Kidney (tissue), 14 donors: ENCODE data around the gene AMH. TPM values are rescaled to one million over a fixed set of nuclear protein-coding genes. Genes with fewer than 3 reads are reported as not detected.
A peak's percentile ranks its signal among the peaks of the same experiment; 100 is the strongest.

ENCODE experiments used
- DNase-seq, 5 donors: peaks; one replicate each; pipeline ENCODE4 v3.0.0-alpha.2; 2013 to 2020
- FAIRE-seq: peaks from 2 replicates; lab custom pipeline; 2012; peaks lifted over from hg19 to GRCh38; lab: Jason Lieb, UNC
- H3K27ac ChIP-seq, 2 donors: one replicate each; pipeline ENCODE4 v1.7.0; 2013; ENCODE audit warnings: low read depth in 2 of 2, low read length in 2 of 2, inconsistent platforms in 1 of 2
- H3K27me3 ChIP-seq: one replicate; pipeline ENCODE4 v1.7.1; 2013; ENCODE audit warnings: low read length, inconsistent platforms; ENCODE audit not compliant: control insufficient read depth, insufficient read depth
- H3K36me3 ChIP-seq, 3 donors: one replicate each; pipeline versions ENCODE4 v1.7.0 to v1.7.1; 2013; ENCODE audit warnings: low read length in 3 of 3, control low read depth in 1 of 3, inconsistent platforms in 1 of 3; ENCODE audit not compliant: insufficient read depth in 3 of 3, control insufficient read depth in 2 of 3
- H3K4me1 ChIP-seq, 3 donors: one replicate each; pipeline versions ENCODE4 v1.7.0 to v1.7.1; 2013; ENCODE audit warnings: low read length in 3 of 3, inconsistent platforms in 1 of 3, low read depth in 1 of 3; ENCODE audit not compliant: control insufficient read depth in 2 of 3, insufficient read depth in 2 of 3
- H3K4me3 ChIP-seq, 3 donors: one replicate each; pipeline versions ENCODE4 v1.7.0 to v1.8.1; 2013; ENCODE audit warnings: low read length in 3 of 3, control low read depth in 1 of 3, inconsistent platforms in 1 of 3
- H3K9ac ChIP-seq, 3 donors: one replicate each; pipeline versions ENCODE4 v1.7.0 to v1.7.1; 2013; ENCODE audit warnings: low read length in 3 of 3, control low read depth in 1 of 3, inconsistent platforms in 1 of 3
- H3K9me3 ChIP-seq, 3 donors: one replicate each; pipeline versions ENCODE4 v1.7.0 to v1.7.1; 2013; ENCODE audit warnings: low read length in 3 of 3, control low read depth in 1 of 3, inconsistent platforms in 1 of 3; ENCODE audit not compliant: control insufficient read depth in 2 of 3, insufficient read depth in 1 of 3
- intact Hi-C: fragments of 100-400 bp; cut with DNase I; formaldehyde crosslinking; loops from one replicate; pipeline ENCODE4 v1.11.1; 2022
- polyA plus RNA-seq: library from polyadenylated mRNA; stranded (reverse); fragments of 350-450 nt; fragmentation: Illumina TruSeq; extraction: RNeasy Lipid Tissue Mini Kit (QIAGEN cat#74804); gene quantifications from one replicate; pipeline ENCODE4 v1.2.3, GENCODE V29; 2014; ENCODE audit warnings: low read depth, low replicate concordance; ENCODE audit not compliant: insufficient read depth
- total RNA-seq: library from RNA; stranded (reverse); fragmentation: NEBNext Ultra II Directional; extraction: Animal tissue kit (Norgen Biotek cat#: 25700); gene quantifications from one replicate; pipeline ENCODE4 v1.2.1, GENCODE V29; 2021
- TF ChIP-seq, protein P1 (sequence below): IDR thresholded peaks from 3 replicates; pipeline ENCODE4 v1.5.1; 2012; ENCODE audit warnings: mild to moderate bottlenecking, moderate library complexity, borderline replicate concordance; ENCODE audit not compliant: insufficient read depth; ENCODE audit errors: extremely low read depth
- donor health status: control.
- donor health status: control.
- donor health status: control.
- donor health status: control.
- donor health status: control.
- donor health status: DM: yes; HTN: yes; CAD: no.
- donor health status: Normal renal cell carcinoma (clear cell type).

The AMH gene
- total and polyA plus RNA-seq, 2 donors from 2014 or later: 0.60 to 1.0 TPM

DNA sequence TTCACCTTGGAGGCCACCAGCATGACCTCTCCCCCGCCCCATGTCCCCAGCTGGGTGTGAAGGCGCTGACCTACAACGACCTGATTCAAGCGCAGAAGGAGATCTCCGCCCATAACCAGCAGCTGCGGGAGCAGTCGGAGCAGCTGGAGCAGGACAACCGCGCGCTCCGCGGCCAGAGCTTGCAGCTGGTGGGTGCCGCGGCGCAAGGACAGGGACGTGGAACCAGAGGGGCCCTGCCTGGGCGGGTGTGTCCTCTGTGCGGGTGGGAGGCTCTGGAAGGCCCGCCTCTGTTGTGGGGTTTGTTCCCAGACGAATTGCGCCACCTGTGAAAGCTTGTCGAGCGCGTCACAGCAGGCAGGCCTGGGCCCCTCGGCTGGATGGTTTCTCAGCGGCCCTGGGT, 35.3 kb upstream of the AMH start:
- H3K27ac ChIP-seq: no peak overlapping the region

DNA sequence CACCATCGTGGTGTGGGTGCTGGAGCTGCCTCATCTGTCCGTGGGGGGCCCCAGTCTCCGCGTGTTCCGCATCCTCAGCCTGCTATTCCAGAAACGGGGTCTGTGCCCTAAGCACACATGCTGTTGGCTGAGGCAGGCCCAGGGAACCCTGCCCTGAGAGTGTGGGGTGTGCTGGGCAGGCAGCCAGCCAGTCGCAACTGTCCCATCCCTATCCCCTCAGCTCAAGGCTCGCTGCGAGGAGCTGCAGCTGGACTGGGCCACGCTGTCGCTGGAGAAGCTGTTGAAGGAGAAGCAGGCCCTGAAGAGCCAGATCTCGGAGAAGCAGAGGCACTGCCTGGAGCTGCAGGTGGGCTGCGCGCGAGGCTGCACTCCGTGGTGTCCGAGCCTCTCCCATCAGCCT, 34.9 kb upstream of the AMH start:
- Histone ChIP-seq H3K27me3 (no peaks in the 10 kb centered on the region), H3K9ac (no peak overlapping the region), H3K4me1 (peaks cover 0 to 5% (median 0%) of the 10 kb centered on the region in 3 donors), H3K27ac (no peak overlapping the region), H3K9me3 (no peaks in the 10 kb centered on the region), H3K4me3 (no peak overlapping the region), H3K36me3 (peaks cover 0 to 42% (median 17%) of the 10 kb centered on the region in 3 donors)
- DNase-seq (no peak), FAIRE-seq (no peak)
- intact Hi-C loops: no loop called here
- TF ChIP-seq, protein P1, sequence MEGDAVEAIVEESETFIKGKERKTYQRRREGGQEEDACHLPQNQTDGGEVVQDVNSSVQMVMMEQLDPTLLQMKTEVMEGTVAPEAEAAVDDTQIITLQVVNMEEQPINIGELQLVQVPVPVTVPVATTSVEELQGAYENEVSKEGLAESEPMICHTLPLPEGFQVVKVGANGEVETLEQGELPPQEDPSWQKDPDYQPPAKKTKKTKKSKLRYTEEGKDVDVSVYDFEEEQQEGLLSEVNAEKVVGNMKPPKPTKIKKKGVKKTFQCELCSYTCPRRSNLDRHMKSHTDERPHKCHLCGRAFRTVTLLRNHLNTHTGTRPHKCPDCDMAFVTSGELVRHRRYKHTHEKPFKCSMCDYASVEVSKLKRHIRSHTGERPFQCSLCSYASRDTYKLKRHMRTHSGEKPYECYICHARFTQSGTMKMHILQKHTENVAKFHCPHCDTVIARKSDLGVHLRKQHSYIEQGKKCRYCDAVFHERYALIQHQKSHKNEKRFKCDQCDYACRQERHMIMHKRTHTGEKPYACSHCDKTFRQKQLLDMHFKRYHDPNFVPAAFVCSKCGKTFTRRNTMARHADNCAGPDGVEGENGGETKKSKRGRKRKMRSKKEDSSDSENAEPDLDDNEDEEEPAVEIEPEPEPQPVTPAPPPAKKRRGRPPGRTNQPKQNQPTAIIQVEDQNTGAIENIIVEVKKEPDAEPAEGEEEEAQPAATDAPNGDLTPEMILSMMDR: no peak

More for the DNA sequence above, 35.3 kb upstream of the AMH start:
- H3K36me3 ChIP-seq: peaks cover 0 to 42% (median 17%) of the 10 kb centered on the region in 3 donors
- TF ChIP-seq, protein P1: no peak
- peaks cover 0 to 7% (median 0%) of the 10 kb centered on the region in 3 donors for H3K4me1 ChIP-seq
- H3K4me3 ChIP-seq: no peak overlapping the region
- intact Hi-C loops: no loop called here
- no peak for FAIRE-seq
- no peak overlapping the region for H3K9ac ChIP-seq
- DNase-seq: peak in 3 of 5 donors; percentile 13 to 31 (median 31)
- no peaks in the 10 kb centered on the region for H3K9me3 ChIP-seq
- H3K27me3 ChIP-seq: no peaks in the 10 kb centered on the region

DNA sequence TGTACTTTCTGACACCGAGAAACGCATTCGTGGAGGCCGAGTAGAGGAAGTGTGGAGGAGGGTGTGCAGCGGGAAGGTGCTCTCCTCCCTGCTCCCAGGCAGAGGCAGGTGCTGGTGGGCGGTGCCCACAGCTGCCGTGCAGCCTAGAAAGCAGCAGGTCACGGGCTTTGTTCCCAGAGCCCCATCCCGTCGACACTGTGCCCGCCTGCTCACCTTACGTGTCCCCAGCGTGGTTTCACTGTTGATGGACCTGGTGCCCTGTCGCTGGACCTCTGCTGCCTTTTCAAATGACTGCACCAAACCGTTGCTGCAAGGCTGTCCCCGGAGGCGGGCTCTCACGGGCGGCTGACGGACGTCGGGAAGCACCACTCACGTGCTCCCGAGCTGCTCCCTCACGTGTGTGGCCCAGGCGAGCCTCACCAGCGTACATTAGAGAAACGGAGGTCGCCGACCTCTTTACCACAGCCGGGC, 33.8 kb upstream of the AMH start:
- H3K27me3 ChIP-seq: no peaks in the 10 kb centered on the region
- H3K27ac ChIP-seq: no peak overlapping the region
- no peaks in the 10 kb centered on the region for H3K9me3 ChIP-seq
- H3K9ac ChIP-seq: no peak overlapping the region
- DNase-seq (peak in 2 of 5 donors; percentile 29 to 38), FAIRE-seq (no peak)
- H3K4me1 ChIP-seq: peaks cover 0 to 3% (median 0%) of the 10 kb centered on the region in 3 donors
- peaks cover 0 to 42% (median 17%) of the 10 kb centered on the region in 3 donors for H3K36me3 ChIP-seq
- TF ChIP-seq, protein P1: no peak
- intact Hi-C loops: no loop called here
- H3K4me3 ChIP-seq: no peak overlapping the region
